GM12878 (cell line): ENCODE measurements around the gene GPT2. TPM values are rescaled to one million over a fixed set of nuclear protein-coding genes. Genes with fewer than 3 reads are reported as not detected.

Experiments
- ATAC-seq: fragments of 200-7000 bp; cut with Tn5 transposase; 3 replicates; pipeline ENCODE4 v1.9.1; 2020; ENCODE audit warnings: mild to moderate bottlenecking, moderate library complexity
- BruUV-seq: library from RNA; stranded (reverse); fragments of 400-500 nt; replicated peaks from 2 replicates; lab custom pipeline; 2021; lab: Mats Ljungman, UMichigan
- CTCF ChIA-PET: fragments of 300-600 bp; sonication (Branson Sonifier 250); formaldehyde crosslinking; extraction: SDS; loops from one replicate; lab custom pipeline; 2021; ENCODE audit warnings: inconsistent platforms; lab: Yijun Ruan, JAX
- POLR2A ChIA-PET: fragments of 350-600 bp; formaldehyde crosslinking; extraction: SDS; loops from one replicate; lab custom pipeline; 2021; ENCODE audit warnings: inconsistent platforms; lab: Charles Lee
- RAD21 ChIA-PET: fragments of 300-600 bp; sonication (Branson Sonifier 250); formaldehyde crosslinking; loops from one replicate; lab custom pipeline; 2023; ENCODE audit warnings: antibody characterized with exemption; ENCODE audit not compliant: unreplicated experiment; lab: Charles Lee
- SMC1A ChIA-PET: fragments of 300-600 bp; sonication (Branson Sonifier 250); formaldehyde crosslinking; loops from one replicate; lab custom pipeline; 2023; ENCODE audit not compliant: unreplicated experiment, uncharacterized antibody; lab: Charles Lee
- DNase-seq: peaks from one replicate; pipeline ENCODE4 v3.0.0-alpha.2; 2011; ENCODE audit warnings: low read depth, low spot score
- FAIRE-seq: peaks from 3 replicates; lab custom pipeline; 2011; peaks lifted over from hg19 to GRCh38; lab: Jason Lieb, UNC
- H2AFZ ChIP-seq: 2 replicates; pipeline ENCODE4 v1.6.0; 2011; ENCODE audit warnings: low read depth, low read length, control low read depth; ENCODE audit not compliant: control insufficient read depth
- H3K27ac ChIP-seq: 2 replicates; pipeline ENCODE4 v1.5.1; 2011; ENCODE audit warnings: control low read depth; ENCODE audit not compliant: control insufficient read depth, insufficient read depth
- H3K27me3 ChIP-seq, 2 experiments: replicated peaks in 1 of 2; 2 replicates each; pipeline versions ENCODE4 v1.6.0 to v1.6.1; 2011; ENCODE audit warnings: low read length in 1 of 2; ENCODE audit not compliant: control insufficient read depth in 2 of 2, insufficient read depth in 2 of 2
- H3K36me3 ChIP-seq, 2 experiments: 2 replicates each; pipeline ENCODE4 v1.5.1; 2011; ENCODE audit warnings: low read length in 1 of 2; ENCODE audit not compliant: control insufficient read depth in 2 of 2, insufficient read depth in 2 of 2
- H3K4me1 ChIP-seq: 2 replicates; pipeline ENCODE4 v1.6.1; 2011; ENCODE audit warnings: mild to moderate bottlenecking, low read length, moderate library complexity, mixed read lengths; ENCODE audit not compliant: control insufficient read depth, insufficient read depth
- H3K4me2 ChIP-seq: 2 replicates; pipeline ENCODE4 v1.6.0; 2011; ENCODE audit warnings: control low read depth; ENCODE audit not compliant: control insufficient read depth, insufficient read depth
- H3K4me3 ChIP-seq: fragments of 200-600 bp; sonication (generic); 2 replicates; pipeline ENCODE4 v1.5.1; 2016
- H3K79me2 ChIP-seq: 2 replicates; pipeline ENCODE4 v1.6.0; 2011; ENCODE audit warnings: low read length; ENCODE audit not compliant: control insufficient read depth, insufficient read depth
- H3K9ac ChIP-seq: 2 replicates; pipeline ENCODE4 v1.8.0; 2011; ENCODE audit warnings: low read length, control low read depth, mixed read lengths; ENCODE audit not compliant: control insufficient read depth, insufficient read depth
- H3K9me3 ChIP-seq: replicated peaks from 3 replicates; pipeline ENCODE4 v1.5.1; 2011; ENCODE audit warnings: mild to moderate bottlenecking, low read length; ENCODE audit not compliant: control insufficient read depth, insufficient read depth
- H4K20me1 ChIP-seq: 2 replicates; pipeline ENCODE4 v1.6.0; 2011; ENCODE audit not compliant: control insufficient read depth, insufficient read depth
- IRF4 ChIP-seq: IDR thresholded peaks from 2 replicates; pipeline ENCODE4 v1.6.1; 2011; ENCODE audit warnings: low read depth, low read length
- MTA2 ChIP-seq: fragments of 450-650 bp; IDR thresholded peaks from 2 replicates; pipeline ENCODE4 v1.6.1; 2016; ENCODE audit warnings: low read depth, mild to moderate bottlenecking, moderate library complexity
- MYC ChIP-seq: IDR thresholded peaks from 2 replicates; pipeline ENCODE4 v1.6.1; 2011; ENCODE audit warnings: mild to moderate bottlenecking, low read length, moderate library complexity, inconsistent platforms; ENCODE audit not compliant: insufficient read depth, insufficient replicate concordance, insufficient read length, severe bottlenecking
- NFYA ChIP-seq: IDR thresholded peaks from 2 replicates; pipeline ENCODE4 v1.6.1; 2011; ENCODE audit warnings: low read depth, mild to moderate bottlenecking, low read length, improper control_type of control experiment, borderline replicate concordance
- SIX5 ChIP-seq: IDR thresholded peaks from 2 replicates; pipeline ENCODE4 v1.6.1; 2011; ENCODE audit warnings: mild to moderate bottlenecking, low read depth, low read length, moderate library complexity; ENCODE audit not compliant: severe bottlenecking
- SREBF2 ChIP-seq: IDR thresholded peaks from 2 replicates; pipeline ENCODE4 v1.6.1; 2012; ENCODE audit warnings: mild to moderate bottlenecking, low read length
- SUPT20H ChIP-seq: IDR thresholded peaks from 2 replicates; pipeline ENCODE4 v1.6.1; 2011; ENCODE audit warnings: low read depth, mild to moderate bottlenecking, low read length, moderate library complexity, borderline replicate concordance; ENCODE audit not compliant: control insufficient read depth
- WGBS: methylation state at CpG from one replicate; pipeline ENCODE4 v1.1.6; 2016; ENCODE audit warnings: low lambda C conversion rate; ENCODE audit not compliant: insufficient replicate concordance, insufficient coverage; ENCODE audit errors: missing lambda C conversion rate; 5-methylcytosine and 5-hydroxymethylcytosine counted together
- in situ Hi-C: fragments of 300-500 bp; cut with MboI; formaldehyde crosslinking; loops from 9 replicates; pipeline ENCODE4 v1.14.3; 2018; ENCODE audit warnings: mixed read lengths
- intact Hi-C: fragments of 100-400 bp; cut with micrococcal nuclease; formaldehyde crosslinking; loops from one replicate; pipeline ENCODE4 v1.14.2; 2022; ENCODE audit not compliant: unreplicated experiment
- polyA plus RNA-seq, 11 experiments: library from polyadenylated mRNA; depleted of rRNA in 4 of 11; unstranded in 6 of 11; stranded (reverse) in 5 of 11; fragments of >200 nt; fragmentation: Nextera tagmentation in 4 of 11; fragmentation: Illumina TruSeq in 1 of 11; extraction: Ambion mirVana in 4 of 11; extraction: Trizol in 1 of 11; gene quantifications; 1 replicate in 1 of 11; 2 replicates in 10 of 11; pipeline versions ENCODE4 v1.2.1 to v1.2.3, GENCODE V29; 2011 to 2016; ENCODE audit warnings: inconsistent platforms in 2 of 11, missing spikeins in 2 of 11, low read depth in 1 of 11
- total RNA-seq, 4 experiments: library from RNA; depleted of rRNA in 3 of 4; stranded (reverse); fragments of >200 nt in 3 of 4; fragmentation: Illumina TruSeq in 1 of 4; extraction: Trizol in 1 of 4; gene quantifications; 2 replicates each; pipeline versions ENCODE4 v1.2.1 to v1.2.3, GENCODE V29; 2013 to 2021
- TF ChIP-seq, protein P1 (sequence below): fragments of 450-650 bp; formaldehyde crosslinking; IDR thresholded peaks from 2 replicates; pipeline ENCODE4 v1.4.0; 2020; ENCODE audit warnings: mild to moderate bottlenecking, moderate library complexity

GPT2 gene
- total and polyA plus RNA-seq, 10 of the 15 experiments (the other 5 are each of a cell fraction or from before 2014, with no cell fraction given), result 0.45 to 9.9 (median 4.3) TPM

DNA sequence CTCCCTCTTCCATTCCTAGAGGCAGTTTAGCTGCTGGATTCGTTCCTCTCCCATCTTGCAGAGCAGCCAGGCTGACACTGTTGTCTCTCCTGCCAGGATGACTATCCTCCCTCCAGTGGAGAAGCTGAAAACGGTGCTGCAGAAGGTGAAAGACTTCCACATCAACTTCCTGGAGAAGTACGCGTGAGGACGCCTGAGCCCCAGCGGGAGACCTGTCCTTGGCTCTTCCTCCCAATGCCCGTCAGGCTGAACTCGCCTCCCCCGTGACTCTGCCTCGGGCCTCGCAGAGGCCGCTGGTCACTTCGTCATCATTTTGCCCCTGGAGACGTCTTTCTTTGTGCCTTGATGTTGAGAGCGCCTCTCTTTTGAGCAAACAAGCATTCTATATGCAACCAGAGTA lies 44.6 kb downstream of the GPT2 start:
- no peak for DNase-seq
- ATAC-seq, result no peak
- in situ Hi-C loops, result loop anchor here (5.0 kb wide), 1 partner anchor 257 kb away; no protein-coding TSS in a partner anchor
- no peak for FAIRE-seq
- POLR2A ChIA-PET, result no interaction called here
- no peak overlapping the region for H3K4me2 ChIP-seq
- CTCF ChIA-PET, result interaction anchor here (0.6 to 5.7 kb wide), 14 partner anchors 9 to 644 kb away, joined by 3 to 70 read pairs (median 5); no protein-coding TSS in a partner anchor
- no peaks in the 10 kb centered on the region for H4K20me1 ChIP-seq
- H3K4me1 ChIP-seq, result no peaks in the 10 kb centered on the region
- SMC1A ChIA-PET, result interaction anchor here (0.9 to 2.3 kb wide), 4 partner anchors 11 to 256 kb away, joined by 3 to 31 read pairs (median 6); no protein-coding TSS in a partner anchor
- no peaks in the 10 kb centered on the region for H3K27me3 ChIP-seq
- RAD21 ChIA-PET, result interaction anchor here (0.6 to 1.0 kb wide), 3 partner anchors 9 to 187 kb away, joined by 3 to 4 read pairs (median 3); no protein-coding TSS in a partner anchor
- intact Hi-C loops, result loop anchor here (1.0 to 2.0 kb wide), 2 partner anchors 75 to 374 kb away; no protein-coding TSS in a partner anchor
- 78% methylated on average over 15 of the region's 15 CpGs for WGBS
- no peak overlapping the region for H3K9ac ChIP-seq
- no peaks in the 10 kb centered on the region for H3K9me3 ChIP-seq
- H3K79me2 ChIP-seq, result no peaks in the 10 kb centered on the region
- H3K4me3 ChIP-seq, result no peak overlapping the region
- no peaks in the 10 kb centered on the region; a peak in 1 of 4 replicates for H3K36me3 ChIP-seq
- no TSS peak for BruUV-seq
- TF ChIP-seq, protein P1, sequence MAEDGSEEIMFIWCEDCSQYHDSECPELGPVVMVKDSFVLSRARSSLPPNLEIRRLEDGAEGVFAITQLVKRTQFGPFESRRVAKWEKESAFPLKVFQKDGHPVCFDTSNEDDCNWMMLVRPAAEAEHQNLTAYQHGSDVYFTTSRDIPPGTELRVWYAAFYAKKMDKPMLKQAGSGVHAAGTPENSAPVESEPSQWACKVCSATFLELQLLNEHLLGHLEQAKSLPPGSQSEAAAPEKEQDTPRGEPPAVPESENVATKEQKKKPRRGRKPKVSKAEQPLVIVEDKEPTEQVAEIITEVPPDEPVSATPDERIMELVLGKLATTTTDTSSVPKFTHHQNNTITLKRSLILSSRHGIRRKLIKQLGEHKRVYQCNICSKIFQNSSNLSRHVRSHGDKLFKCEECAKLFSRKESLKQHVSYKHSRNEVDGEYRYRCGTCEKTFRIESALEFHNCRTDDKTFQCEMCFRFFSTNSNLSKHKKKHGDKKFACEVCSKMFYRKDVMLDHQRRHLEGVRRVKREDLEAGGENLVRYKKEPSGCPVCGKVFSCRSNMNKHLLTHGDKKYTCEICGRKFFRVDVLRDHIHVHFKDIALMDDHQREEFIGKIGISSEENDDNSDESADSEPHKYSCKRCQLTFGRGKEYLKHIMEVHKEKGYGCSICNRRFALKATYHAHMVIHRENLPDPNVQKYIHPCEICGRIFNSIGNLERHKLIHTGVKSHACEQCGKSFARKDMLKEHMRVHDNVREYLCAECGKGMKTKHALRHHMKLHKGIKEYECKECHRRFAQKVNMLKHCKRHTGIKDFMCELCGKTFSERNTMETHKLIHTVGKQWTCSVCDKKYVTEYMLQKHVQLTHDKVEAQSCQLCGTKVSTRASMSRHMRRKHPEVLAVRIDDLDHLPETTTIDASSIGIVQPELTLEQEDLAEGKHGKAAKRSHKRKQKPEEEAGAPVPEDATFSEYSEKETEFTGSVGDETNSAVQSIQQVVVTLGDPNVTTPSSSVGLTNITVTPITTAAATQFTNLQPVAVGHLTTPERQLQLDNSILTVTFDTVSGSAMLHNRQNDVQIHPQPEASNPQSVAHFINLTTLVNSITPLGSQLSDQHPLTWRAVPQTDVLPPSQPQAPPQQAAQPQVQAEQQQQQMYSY (CRISPR knock-in tag), result no peak
- TF ChIP-seq MTA2 (no peak), IRF4 (no peak), SIX5 (no peak), NFYA (no peak), SREBF2 (no peak), SUPT20H (no peak), MYC (no peak)
- H3K27ac ChIP-seq, result no peak overlapping the region
- H2AFZ ChIP-seq, result no peak overlapping the region
